ENCODE measurements around the gene A3GALT2. TPM values are rescaled to one million over a fixed set of nuclear protein-coding genes. Genes with fewer than 3 reads are reported as not detected.

A3GALT2 gene
- total RNA-seq, 1 experiment from 2014 or later, result not detected

DNA sequence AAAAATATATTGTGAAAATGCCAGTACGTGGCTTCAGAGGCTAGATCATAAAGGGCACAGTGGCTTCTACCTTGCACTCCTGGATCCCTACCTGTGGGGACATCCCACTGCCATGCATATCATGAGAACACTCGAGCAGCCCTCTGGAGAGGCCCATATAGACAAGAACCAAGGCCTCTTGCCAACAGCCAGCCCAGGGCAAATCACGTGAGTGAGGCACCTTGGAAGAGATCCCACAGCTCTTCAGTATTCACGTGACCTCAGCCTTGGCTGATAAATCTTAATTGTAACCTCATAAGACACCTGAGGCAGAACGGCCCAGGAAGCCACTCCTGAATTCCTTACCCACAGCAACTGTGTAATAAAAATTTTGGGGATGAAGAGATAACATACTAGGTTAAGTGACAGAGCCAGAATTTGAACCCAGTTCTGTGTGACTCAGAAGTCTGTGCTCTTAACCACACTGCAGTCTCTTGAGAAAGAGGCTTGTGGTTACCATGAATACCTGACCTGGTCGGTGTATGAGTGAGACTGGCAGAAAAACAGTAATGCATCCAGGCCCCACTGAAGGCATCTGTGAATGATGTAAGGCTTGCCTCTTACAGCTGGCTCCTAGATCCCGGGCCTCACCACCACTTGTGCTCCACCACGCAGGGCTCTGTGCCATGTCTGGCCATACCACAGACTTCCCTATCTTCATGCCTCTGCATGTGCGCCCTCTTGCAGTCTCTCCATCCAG, 6.9 kb upstream of the A3GALT2 start:
- no peak overlapping the region for H2AK5ac ChIP-seq (ENCODE audit: insufficient read length, low read length)
- Mint-ChIP-seq H3K36me3 (ENCODE audit: insufficient read depth in 1 of 3, low read depth in 3 of 3) (peaks cover 7 to 58% (median 12%) of the 10 kb centered on the region in 3 experiments; a peak in 6 of 7 replicates), H3K27me3 (ENCODE audit: low read depth) (peaks cover 1% of the 10 kb centered on the region; the same call in 1 of the 2 replicates), H3K4me1 (peaks cover 0 to 5% of the 10 kb centered on the region in 2 experiments; a peak in 2 of 4 replicates), H3K4me3 (no peak overlapping the region), H3K9me3 (no peaks in the 10 kb centered on the region), H3K27ac (no peak overlapping the region)
- no peak overlapping the region for H3K56ac ChIP-seq (ENCODE audit: insufficient read length, low read depth, low read length)
- no peak overlapping the region for H3K27ac ChIP-seq (ENCODE audit: insufficient read length, low read depth, low read length)
- no peak overlapping the region for H2AFZ ChIP-seq (ENCODE audit: low read length)
- TF ChIP-seq, protein P1, sequence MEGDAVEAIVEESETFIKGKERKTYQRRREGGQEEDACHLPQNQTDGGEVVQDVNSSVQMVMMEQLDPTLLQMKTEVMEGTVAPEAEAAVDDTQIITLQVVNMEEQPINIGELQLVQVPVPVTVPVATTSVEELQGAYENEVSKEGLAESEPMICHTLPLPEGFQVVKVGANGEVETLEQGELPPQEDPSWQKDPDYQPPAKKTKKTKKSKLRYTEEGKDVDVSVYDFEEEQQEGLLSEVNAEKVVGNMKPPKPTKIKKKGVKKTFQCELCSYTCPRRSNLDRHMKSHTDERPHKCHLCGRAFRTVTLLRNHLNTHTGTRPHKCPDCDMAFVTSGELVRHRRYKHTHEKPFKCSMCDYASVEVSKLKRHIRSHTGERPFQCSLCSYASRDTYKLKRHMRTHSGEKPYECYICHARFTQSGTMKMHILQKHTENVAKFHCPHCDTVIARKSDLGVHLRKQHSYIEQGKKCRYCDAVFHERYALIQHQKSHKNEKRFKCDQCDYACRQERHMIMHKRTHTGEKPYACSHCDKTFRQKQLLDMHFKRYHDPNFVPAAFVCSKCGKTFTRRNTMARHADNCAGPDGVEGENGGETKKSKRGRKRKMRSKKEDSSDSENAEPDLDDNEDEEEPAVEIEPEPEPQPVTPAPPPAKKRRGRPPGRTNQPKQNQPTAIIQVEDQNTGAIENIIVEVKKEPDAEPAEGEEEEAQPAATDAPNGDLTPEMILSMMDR (conservative IDR thresholded peaks at IDR 0.05), result no peak
- no peak overlapping the region for H4K8ac ChIP-seq (replicated peaks; ENCODE audit: insufficient read length, low read depth, low read length)
- H4K5ac ChIP-seq (ENCODE audit: insufficient read length, low read depth, low read length), result no peak overlapping the region
- H2BK20ac ChIP-seq (ENCODE audit: low read depth, low read length, poor library complexity, severe bottlenecking), result no peak overlapping the region
- no peaks in the 10 kb centered on the region for H3K9me3 ChIP-seq (ENCODE audit: control insufficient read depth, low read depth, low read length)
- H2BK15ac ChIP-seq (ENCODE audit: low read depth, low read length), result no peak overlapping the region
- no peak overlapping the region for H3K9ac ChIP-seq (ENCODE audit: extremely low read depth, insufficient read length, low read length)
- H3K79me1 ChIP-seq (ENCODE audit: insufficient read depth, low read depth, low read length, poor library complexity, severe bottlenecking), result no peaks in the 10 kb centered on the region
- H3K18ac ChIP-seq (ENCODE audit: insufficient read length, low read depth, low read length), result no peak overlapping the region
- H3K79me2 ChIP-seq (ENCODE audit: insufficient read depth, low read length), result no peaks in the 10 kb centered on the region
- no peak overlapping the region for H2BK5ac ChIP-seq (ENCODE audit: insufficient read length, low read length)
- H2BK120ac ChIP-seq (ENCODE audit: low read depth, low read length, poor library complexity, severe bottlenecking), result no peak overlapping the region
- no peak overlapping the region for H4K91ac ChIP-seq (ENCODE audit: insufficient read length, low read depth, low read length)
- H4K20me1 ChIP-seq (ENCODE audit: control insufficient read depth, insufficient read depth, insufficient read length), result no peaks in the 10 kb centered on the region
- H3K14ac ChIP-seq (ENCODE audit: insufficient read depth, low read length), result no peak overlapping the region
- no peak overlapping the region for H2BK12ac ChIP-seq (ENCODE audit: insufficient read length, low read depth, low read length)
- no peak overlapping the region for H3K4me2 ChIP-seq (ENCODE audit: insufficient read depth, insufficient read length, low read length)
- no peaks in the 10 kb centered on the region for H3K23me2 ChIP-seq (ENCODE audit: insufficient read length, low read depth, low read length, poor library complexity, severe bottlenecking)
- WGBS (ENCODE audit: extremely low coverage, insufficient read length, low lambda C conversion rate), result no CpG with 5 or more reads among the region's 9 CpGs
- DNase-seq, result no peak
- no peaks in the 10 kb centered on the region for H3K27me3 ChIP-seq (ENCODE audit: insufficient read depth, low read length)
- no peak overlapping the region for H3K4ac ChIP-seq (ENCODE audit: low read depth, low read length)
- H3K23ac ChIP-seq (ENCODE audit: insufficient read length, low read depth, low read length), result no peak overlapping the region
- H3K4me1 ChIP-seq (ENCODE audit: insufficient read depth, low read length), result no peaks in the 10 kb centered on the region
- no peak overlapping the region for H3T11ph ChIP-seq (ENCODE audit: low read length)

Measured in H9 (cell line).